Activated CD8-positive, alpha-beta memory T cell treated with anti-CD3 and anti-CD28 coated beads, Interleukin-2, amount 50 U/mL, for 48 hours (primary cell): ENCODE measurements around the gene KCNMB2.

Experiments used
- DNase-seq: peaks from one replicate; pipeline ENCODE4 v3.0.0-alpha.2; 2020

The KCNMB2 gene

GRCh38 chr3:178663201-178663934 is 127.1 kb downstream of the KCNMB2 start:
- DNase-seq, result no peak

DNA sequence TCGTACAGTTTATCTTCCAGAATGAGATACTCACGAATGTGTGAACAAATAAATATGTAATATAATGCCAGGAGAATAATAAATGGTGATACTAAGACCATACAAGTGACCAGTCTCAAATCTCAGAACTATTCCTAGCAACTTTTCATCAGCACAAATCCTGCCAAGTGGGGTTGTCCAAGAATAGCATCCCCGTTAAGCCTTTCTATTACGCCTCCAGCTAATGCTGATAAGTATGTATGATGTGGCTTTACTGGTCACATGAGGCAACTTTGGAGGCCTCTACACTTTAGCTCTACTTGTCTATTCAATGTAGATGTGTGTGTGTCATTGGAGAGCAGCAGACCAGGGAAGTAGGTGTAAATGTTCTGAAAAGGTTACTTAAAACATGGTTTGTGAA is 129.5 kb downstream of the KCNMB2 start:
- no peak for DNase-seq

DNA sequence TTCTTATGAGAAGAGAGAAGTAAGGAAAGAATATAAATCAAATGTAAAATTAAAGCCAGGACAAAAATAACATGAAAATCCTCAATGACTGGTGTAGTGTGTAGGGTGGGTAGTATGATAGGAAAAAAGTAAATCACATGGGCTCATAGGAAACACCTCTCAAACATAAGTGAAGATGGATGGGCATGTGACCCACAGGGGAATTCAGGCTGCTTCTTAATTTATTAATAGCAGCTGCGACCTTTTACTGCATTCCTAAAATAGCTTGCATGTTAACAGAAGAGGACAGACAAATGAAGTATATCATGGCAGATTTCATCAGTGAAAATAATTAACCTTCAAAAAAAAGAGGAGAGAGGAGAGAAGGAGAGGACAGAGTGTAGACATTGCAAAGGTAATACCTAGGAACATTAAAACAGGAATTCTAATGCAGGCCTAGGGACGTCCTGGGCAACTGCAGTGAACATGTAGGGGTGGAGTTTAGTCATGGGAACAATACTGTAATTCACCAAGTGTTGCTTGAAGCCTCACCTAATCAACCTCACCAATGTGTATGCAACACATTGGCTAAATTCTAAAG is 132.9 kb downstream of the KCNMB2 start:
- no peak for DNase-seq

DNA sequence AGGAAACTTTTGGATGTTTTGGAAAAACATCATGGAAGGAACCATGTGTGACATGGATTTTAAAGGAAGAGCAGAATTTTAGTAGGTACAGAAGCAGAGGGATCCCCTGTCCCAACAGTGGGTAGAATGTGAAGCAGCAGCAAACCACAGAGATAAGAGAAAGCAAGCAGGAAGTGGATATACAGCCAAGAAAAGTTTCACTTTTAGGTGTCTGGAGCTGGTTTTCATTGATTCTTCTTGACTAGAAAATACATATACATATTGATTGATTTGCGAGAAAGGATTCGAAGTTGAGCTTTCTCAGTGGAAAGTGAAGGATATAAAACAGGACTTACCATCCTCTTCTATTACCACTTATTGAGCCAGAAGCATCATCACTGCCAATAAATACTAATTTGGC is 133.5 kb downstream of the KCNMB2 start:
- no peak for DNase-seq

DNA sequence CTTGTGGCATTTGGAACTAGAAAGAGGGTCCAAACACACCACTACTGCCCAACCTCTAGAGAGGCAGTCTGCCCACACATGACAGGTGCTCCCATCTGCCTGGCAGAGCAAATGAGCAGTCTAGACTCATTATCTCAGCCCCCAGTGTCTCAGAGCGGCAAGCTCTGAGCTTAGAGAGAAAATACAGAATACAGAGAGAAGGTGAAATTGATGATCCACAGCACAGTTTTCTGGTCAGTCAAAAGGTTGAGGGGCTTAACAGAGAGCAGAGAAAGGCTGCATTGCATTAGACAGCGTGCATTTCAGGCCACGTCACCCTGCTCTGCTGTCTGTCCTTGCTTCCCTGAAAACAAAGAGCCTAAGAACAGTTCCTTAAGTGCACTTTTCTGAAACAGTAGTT is 135.1 kb downstream of the KCNMB2 start:
- DNase-seq, result no peak

DNA sequence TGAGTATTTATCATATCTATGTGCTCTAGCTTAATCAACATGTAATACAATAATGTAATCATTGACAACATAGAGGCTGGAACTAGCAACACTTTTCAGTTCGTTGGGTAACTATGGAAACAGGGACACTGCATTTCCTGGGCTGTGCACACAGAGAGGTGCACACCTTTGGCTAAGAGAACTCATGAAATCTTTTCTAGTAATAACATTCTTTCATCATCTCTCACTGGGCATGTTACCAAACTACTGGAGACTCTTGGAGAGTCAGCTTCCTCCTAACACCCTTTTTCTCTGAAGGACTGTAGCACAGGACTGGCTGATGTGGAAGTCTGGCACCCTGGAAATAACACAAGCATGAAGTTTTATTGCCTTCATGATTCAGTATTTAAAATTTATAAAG is 135.6 kb downstream of the KCNMB2 start:
- no peak for DNase-seq

GRCh38 chr3:178672275-178672674 is 136.0 kb downstream of the KCNMB2 start:
- DNase-seq, result no peak

DNA sequence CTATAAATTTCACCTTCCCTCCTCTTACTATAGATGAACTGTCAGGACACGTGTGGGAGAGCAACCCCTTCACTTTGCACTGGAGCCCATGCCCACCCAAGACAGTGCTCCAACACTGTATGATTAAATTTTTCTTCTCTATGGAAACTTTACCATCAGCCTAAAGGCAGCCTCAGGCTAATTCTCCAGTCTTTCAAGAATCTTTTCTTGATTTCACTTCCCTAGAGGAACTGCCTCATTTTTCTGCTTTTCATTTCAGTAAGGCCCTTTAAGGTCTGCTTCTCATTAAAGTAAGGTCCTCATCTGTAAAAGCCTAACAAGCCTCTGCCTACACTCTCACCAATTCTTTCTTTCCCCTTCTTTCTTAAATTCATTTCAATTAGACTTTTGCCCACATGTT is 137.3 kb downstream of the KCNMB2 start:
- DNase-seq, result no peak

GRCh38 chr3:178676077-178676476 is 139.8 kb downstream of the KCNMB2 start:
- DNase-seq, result no peak

- no peak for DNase-seq
Observed at GRCh38 chr3:178676942-178677790, 140.9 kb downstream of the KCNMB2 start.

DNA sequence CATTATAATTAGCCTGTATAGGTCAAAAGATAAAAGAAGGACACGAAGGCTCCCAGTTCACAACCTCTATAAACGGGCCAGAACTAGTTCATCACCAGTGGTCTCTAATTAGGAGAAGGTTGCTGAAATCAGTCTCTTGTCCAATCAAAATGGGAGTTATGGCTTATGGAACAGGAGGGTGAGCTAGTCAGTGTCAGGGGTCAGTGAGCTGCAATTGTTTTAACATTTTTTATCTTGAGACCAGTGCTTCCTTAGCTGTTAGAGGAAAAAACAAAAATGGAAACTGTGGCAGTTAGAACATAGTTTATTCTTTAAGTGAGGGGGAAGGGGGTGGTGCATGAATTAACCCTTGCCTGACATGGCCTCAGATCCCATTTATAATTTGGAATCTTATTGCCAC is 141.7 kb downstream of the KCNMB2 start:
- no peak for DNase-seq

DNA sequence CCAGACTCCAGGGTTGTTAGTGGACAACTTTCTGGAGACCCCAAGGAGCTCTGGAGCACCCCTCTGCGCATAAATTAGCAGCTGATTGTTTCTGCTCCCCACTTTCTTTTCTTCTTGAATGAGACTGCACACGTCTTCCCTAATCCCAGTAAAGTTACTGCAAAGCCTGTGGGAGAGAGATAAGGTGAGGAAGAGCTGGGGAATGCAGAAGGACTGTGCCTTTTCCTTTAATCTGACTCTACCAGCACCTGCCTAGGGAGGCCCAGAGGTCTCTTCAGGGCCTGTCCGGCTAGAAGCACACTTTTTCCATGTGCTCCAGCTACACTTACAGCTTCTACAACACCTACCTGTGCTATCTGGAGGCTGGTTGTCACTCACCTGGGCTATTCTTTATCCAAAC is 143.8 kb downstream of the KCNMB2 start:
- no peak for DNase-seq

DNA sequence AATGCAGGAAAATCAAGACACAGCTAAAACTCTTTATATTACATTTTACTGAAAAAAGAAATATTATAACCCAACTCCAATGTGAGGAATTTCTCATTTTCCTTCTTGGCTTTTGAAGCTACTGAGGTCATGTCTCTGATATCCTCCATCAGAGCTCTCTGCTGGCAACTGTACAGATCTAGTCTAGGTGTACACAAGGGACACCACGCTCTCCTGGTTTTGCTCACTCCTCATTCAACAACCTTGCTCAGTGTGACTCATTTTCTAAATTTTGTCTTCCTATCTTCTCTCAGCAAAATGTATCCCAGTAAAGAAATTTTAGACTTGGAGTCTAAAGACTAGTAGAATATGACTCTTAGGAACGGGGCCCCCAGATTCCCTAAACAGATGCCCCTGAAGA is 144.3 kb downstream of the KCNMB2 start:
- DNase-seq, result no peak

DNA sequence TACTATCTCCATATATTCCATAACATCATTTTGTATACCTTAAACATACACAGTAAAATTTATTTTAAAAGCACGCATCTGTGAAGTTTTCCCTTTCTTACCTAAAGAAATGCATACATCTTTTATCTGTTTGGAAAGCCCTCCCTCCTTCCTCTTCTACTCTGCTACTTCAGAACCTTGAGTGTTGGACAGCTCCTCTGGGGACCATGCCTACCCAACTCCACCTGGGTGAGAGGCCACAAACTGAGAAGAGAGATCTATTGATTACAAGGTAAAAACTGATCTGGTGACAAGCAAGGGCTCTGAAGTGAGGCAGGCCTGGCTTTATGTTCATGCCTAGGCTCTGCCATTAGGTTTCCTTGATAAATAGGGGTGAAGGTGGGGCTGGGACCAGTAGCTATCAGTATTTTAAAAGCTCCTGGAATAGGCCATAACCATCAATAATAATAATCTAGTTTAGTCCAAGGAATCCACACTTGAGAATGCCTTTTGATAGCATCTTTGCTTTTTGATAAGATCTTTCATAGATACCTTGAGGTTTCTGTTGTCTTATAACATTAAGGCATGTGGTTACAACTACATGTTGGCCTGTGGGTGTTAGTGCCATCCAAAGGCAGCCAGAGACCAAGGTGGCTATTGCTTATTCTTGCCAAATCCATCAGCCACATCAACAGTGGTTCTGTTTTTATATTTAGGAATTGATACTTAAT is 148.8 kb downstream of the KCNMB2 start:
- DNase-seq, result no peak

DNA sequence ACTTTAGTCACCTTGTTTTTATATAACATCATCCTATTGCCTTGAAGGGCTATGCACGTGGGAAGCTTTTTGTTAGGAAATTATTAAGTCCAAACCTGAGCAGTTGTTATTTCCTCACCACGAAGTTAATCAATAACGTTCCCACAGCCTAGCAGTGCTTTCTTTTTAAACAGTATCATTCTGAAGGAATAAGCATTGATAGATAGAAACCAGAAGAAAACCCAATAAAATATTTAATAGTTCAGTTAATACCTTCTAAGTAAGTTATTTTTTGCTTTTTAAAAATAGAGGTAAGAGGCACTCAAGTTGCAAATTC is 149.3 kb downstream of the KCNMB2 start:
- DNase-seq, result no peak

GRCh38 chr3:178686826-178687225 is 150.6 kb downstream of the KCNMB2 start:
- no peak for DNase-seq

DNA sequence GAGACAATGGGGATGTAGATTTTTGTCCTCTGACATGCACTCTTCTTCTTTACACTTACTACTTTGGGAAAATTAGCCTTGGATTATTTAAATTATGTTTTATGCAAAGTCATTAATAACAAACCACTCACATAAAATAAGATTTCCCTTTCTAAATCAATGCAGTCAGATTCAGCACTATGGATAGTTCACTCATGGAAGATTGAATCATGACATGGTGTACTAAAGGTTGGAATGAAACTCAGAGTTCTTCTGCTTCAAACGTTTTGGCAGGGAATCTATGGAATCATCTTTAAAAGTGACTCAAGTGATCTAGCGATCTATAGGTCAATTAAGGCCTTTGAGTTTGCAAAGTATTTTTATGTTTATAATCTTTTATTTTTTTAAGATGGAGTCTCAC is 154.3 kb downstream of the KCNMB2 start:
- no peak for DNase-seq

DNA sequence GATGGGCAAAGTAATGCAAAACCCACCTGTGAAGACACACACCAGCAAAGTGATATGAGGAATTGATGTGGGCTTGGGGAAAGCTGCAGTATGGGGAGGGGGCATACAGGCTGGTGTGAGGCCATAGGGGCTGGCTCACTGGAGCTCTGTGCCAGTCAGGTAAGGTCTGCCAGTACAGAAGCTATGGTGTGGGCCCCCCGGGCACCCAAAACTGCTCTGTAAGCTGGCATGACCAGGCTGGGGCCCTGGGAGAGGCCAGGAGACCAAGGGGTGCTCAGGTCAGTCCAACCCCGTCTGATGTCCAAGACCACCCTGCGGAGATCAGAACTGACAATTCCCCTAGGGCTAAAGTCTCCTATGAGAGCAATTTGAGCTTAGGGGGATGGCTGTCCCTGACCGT is 163.1 kb downstream of the KCNMB2 start:
- DNase-seq, result no peak

GRCh38 chr3:178699810-178700209 is 163.6 kb downstream of the KCNMB2 start:
- no peak for DNase-seq

DNA sequence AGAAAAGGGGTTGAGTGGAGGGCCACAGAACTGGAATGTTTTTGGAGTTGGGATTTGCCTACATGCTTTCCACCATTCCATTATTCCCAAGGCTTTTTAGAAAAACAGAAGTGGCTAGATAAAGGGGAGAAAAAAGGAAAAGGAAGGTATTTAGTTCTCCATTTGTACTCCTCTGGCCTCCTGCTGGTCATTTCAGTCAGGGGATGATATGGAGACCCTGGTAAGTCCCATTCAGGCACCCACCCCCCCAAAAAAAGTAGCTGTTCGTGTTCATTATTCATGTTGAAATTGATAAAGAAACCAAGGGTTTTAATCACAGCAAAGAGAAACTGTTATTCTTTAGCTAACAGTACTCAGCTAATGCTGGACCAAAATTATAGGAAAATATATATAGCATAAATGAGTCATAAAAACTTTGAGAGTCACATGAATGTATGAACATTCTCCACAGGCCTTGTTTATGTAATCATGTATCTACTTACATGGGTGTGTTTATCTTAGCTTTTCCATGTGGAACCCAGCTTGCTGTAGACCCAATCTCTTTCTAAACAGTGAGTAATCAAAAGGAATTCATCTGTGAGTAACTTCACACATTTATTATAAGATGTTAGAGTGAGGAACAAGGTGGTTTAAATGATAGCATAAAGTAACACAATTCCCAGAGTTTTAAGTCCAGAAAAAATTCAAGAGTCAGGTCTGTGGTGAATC is 167.2 kb downstream of the KCNMB2 start:
- no peak for DNase-seq

DNA sequence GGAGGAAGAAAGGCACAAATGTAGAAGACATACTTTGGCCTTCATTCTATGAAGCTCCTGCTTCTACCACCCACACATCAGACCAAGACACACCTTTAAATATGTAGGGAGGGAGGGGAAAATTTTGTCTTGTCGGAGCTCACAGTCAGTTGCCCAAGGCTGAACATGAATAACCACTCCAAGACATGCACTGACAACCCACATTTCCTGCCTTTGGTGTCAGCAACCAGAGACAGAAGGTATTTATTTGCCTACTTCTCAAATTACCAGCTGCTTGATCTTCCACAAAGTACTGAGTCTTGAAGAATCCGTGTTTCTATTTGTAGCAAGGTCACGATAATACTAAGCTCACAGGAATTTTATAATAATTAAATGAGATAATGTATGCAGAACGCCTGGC is 169.7 kb downstream of the KCNMB2 start:
- no peak for DNase-seq

GRCh38 chr3:178706411-178706810 is 170.2 kb downstream of the KCNMB2 start:
- DNase-seq, result no peak
